D341Med (cell line): Measurements from ENCODE around the gene HSF5.
"Not testable (repeated sequence)": the region's sequence is repeated elsewhere in the genome, so short reads cannot be mapped to it uniquely, and the experiment has no call there.

Source experiments
- DNase-seq: peaks from one replicate; pipeline ENCODE4 v3.0.0; 2012; ENCODE audit warnings: low spot score

HSF5 gene

DNA sequence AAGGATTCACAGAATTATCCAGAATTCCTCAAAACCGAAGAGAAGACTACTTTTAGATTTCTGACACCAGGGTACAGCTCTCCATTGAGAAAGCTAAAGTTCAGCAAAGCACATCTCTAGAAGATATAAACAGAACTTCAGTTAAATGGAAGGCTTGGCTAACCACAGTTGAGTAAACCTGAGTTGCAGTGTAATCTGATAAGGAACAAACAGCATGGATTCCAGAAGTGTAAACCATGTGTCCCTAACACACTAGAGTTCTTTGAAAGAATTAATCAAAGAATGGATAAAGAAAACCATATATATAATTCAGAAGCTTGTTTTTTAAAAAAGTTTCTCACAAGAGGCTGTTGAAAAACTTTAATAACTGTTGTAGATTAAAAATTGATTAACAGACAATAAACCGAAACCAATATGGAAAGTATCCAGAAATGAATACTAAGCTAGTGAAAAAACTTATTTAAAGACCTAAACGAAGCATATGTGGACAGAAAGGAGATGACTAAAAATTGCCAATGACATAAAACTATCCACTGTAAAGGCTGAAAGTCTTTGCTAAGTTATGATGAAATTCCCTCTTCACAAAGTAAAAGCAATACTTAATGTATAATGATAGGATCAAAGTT, 75.1 kb downstream of the HSF5 start:
- no peak for DNase-seq

DNA sequence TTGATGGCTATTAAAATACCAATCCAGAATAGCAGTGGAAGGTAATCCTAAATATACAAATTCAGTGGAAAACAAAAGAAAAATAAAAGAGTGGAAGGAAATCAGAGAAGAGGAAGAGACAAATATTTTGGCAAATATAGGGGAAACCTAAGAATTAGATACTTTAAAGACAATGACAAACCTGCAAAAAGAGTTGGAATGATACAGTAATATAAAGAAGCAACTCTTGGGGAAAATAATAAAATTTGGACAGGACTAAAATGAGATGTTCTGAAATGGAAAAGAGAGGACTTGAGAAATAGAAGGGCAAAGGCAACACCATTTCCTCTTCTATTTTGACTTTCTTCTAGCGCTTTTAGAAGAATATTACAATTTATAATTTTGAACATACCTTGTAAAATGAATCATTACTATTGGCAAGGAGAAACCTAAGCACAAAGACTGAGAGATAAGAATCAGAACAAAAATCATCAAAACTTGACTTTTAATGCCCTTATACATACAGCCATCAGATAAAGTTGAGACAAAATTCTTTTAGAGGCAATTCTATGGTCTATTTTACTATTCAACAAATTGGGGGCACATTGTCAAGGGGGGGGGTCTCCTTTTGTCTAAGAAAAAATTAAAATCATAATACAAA, 76.0 kb downstream of the HSF5 start:
- no peak for DNase-seq

DNA sequence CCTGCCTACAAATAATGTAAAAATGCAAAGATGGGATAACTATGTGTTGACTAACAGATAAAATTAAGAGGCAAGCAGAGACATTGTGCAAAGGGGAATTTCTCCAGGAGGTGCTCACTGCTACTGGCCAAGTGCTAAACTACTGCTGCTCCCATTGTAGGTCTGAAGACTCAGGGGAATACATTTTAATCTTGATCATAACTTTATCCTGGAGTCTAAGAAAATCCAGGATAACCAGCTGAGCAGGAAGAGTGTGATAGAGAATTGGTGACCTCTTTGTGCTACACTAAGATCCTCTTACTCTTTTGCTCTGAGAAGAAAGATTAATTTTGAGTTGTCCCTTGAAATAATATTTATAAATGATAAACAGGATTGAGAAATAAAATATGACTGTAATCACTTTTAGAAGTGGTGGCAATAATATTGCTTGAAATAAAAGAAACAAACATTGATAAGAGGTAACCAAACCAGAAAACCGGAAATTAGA, 76.8 kb downstream of the HSF5 start:
- no peak for DNase-seq

DNA sequence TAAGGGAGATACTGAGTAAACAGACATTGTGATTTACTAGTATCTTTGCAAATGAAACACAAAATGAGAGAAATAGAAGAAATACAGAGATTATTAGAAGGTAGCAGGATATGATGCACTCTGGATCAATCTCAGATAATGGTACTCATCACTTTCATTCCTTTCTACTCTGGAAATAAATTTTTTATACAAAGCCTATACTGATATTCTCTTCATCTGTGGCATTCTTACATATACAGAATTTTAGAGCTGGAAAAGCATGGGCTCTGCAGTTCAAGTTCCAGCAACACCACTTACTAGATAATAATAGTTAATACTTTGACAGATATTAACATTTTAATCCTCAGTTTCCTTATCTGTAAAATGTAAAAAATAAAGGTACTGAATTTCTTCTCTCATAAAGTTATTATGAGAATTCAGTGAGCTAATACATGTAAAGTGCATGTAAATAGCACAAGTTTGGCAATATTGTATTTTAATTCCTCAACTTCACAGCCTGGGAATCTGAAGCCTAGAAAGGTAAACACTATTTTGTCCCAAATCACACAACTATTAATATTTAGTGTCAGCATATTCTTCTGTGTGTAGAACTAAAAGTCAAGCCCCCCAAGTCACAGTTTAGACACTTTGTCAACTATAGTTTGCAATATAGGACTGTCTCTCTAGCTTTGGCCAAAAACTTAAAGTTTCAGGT, 77.3 kb downstream of the HSF5 start:
- DNase-seq: no peak

DNA sequence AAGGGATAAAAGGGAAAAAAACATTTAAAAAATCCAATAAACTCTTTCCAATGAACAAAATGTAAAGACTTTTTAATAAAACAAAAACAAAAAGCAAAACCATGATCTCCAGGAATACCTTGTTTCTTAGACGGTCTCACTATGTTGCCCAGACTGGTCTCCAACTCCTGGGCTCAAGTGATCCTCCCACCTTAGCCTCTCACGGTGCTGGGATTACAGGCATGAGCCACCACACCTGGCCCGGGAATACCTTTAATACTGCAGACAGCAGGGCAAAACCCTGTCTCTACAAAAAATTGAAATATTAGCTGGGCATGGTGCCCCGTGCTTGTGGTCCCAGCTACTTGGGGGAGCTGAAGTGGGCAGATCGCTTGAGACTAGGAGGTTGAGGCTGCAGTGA, 78.8 kb downstream of the HSF5 start:
- DNase-seq: no peak

DNA sequence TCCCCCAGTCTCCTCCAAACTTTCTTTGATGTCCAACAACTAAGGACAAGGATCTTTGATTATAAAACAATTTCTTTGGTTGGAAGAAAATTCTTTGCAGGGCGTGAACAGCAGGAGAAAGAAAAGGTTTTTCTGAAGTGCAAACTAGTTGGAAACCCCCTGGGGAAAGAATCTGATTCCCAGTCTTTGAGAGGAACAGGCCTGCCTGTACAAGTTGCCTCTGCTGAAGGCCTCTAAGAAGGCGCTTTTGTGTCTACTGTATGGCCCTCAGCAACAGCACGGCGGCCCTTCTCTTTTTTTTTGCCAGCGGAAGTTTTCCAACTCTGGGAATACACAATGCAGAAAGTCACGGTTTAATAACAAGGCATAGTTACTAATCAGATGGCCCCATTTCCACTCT, 84.9 kb downstream of the HSF5 start:
- no peak for DNase-seq

DNA sequence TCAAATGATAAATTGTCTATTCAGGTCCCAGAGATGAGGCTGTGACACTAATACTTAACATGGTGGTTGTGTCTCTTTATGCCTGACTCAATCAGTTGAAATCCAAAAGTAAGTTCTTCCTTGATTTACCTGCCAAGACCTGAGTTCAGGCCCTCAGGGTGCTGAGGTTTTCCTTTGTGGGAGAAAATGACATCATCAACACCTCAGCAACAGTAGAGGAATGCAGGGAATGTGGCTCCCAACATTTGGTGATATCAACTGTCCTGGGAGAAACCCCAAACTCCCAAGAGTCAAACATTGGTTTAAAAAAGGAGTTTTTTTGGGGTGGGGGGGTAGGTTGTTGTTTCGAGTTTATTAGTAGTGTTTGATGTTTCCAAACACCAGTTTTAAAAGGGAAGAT, 85.5 kb downstream of the HSF5 start:
- no peak for DNase-seq

DNA sequence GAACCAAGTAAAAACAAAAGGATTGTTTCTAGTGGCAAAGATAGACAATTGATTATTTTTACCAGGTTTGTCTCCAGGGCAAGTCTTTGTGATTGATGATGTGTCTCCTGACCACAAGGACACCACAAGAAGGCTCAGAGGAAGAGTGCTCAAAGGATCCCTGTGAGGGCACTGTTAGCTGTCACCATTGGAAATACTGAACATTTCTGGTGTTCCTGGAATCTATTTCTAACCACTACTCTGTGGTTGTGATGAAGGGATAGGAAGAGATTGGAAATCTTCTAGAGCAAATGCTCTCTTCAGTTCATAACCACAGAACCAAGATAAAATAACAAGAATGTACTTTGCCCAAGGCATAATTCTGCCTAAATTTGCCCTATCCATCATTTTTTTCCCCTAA, 86.2 kb downstream of the HSF5 start:
- no peak for DNase-seq

DNA sequence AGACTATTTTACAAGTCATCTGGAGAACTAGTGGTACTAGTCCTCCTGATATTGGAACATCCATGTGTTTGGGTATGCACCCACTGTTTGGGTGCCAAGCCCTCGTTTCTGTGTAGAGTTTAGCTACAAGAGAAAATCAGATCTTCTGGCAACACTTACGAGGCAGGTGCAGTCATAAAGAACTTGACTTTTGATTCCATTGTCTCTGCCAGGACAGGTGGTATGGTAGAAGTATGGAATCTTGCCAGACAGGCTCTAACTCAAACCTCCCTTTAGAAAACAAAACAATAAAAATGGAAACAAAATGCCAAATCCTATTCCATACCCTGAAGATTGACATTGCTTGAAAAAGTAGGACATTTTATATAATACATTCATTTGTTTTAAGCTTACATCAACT, 86.9 kb downstream of the HSF5 start:
- no peak for DNase-seq

DNA sequence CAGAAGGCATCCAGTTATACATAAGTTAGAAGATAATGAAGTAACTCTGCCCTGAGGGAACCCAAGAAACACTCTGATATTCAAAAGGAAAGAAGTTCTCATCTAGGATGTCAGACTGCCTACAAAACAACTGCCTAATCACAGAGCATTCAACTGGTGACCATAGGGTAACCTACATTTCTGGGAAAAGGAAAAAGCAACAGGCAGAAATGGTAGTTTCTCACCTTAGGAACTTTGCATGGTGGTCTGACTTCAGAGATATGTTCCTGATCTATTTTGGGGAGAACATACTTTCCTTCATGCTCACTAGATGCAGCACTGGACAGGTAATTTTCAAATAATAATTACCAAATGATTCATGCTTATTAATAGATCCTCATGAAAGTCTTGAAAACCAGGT, 87.4 kb downstream of the HSF5 start:
- no peak for DNase-seq

DNA sequence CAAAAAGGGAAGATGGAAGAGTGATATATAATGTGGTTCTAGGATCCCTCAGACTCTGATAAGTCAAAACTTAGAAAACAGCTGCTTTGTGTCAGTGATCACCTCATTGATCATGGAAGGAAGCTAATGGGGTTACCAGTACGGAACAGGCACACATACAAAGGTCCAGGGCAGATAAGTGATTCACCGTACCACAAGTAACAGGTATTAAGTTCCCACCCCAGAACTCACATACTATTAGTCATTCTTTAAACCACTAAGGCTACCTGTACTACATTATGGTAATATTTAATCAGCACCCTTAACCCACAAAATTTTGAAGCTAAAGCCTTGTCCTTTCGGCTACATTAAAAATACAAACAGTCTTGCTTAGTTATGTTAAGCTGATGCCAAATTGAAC, 88.2 kb downstream of the HSF5 start:
- DNase-seq: no peak

DNA sequence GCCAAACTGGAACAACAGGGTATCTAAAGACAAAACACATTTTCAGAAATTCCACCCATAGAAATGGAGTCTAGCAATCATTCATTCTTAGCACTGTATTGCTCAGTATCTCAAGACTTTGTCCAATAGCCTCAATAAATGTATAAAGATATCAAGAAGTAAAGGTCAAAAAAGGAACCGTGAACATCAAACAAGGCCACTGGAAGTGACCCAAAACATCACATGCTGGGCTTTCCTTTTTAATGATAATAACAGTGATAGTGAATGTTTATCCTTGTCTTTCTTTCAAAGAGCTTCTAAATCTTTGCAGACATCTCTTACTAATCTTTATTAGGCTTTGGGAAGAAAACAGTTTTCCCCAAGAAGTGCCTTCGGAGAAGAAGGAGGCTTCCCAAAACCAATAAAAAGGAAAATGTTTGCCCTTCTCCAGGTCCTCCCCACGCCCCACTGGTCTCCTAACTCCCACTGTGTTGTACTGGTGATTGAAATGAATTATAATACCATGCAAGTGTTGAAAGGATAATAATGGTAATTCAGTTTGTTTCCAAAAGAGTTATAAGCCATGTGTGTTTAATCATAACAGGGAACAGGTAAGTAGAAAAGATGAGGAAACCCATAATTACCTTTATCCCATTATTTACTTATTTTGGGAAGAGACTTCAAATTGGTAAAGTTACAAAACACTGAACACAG, 89.5 kb downstream of the HSF5 start:
- no peak for DNase-seq

DNA sequence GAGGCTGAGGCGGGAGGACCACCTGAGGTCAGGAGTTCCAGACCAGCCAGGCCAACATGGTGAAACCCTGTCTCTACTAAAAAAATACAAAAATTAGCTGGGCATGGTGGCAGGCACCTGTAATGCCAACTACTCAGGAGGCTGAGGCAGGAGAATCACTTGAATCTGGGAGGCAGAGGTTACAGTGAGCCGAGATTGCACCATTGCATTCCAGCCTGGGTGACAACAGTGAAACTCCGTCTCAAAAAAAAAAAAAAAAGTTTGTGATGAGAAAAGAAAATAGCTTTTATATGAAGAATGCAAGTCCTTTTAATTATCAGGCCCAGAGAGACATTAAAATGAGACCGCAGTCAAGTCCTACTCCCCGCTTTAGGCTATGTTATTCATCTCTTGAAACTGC, 90.8 kb downstream of the HSF5 start:
- not testable (repeated sequence) for DNase-seq

DNA sequence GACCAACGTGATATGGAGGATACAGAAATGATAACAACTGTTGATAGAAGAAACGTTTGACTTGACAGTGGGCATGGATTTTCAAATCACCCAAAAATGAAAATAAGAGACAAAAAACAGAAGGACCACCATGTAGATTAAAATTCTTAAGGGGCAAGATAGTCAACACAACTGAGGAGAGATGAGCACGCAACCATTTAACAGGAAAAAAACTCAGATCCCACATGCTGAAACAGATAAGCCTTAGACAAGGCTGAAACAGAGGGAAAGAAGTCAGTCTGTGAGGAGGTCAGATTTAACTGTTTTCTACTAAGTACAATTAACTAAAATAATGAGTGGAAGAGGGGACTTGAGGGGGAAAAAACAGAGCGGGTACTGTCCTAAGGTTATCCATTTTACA, 92.0 kb downstream of the HSF5 start:
- no peak for DNase-seq

DNA sequence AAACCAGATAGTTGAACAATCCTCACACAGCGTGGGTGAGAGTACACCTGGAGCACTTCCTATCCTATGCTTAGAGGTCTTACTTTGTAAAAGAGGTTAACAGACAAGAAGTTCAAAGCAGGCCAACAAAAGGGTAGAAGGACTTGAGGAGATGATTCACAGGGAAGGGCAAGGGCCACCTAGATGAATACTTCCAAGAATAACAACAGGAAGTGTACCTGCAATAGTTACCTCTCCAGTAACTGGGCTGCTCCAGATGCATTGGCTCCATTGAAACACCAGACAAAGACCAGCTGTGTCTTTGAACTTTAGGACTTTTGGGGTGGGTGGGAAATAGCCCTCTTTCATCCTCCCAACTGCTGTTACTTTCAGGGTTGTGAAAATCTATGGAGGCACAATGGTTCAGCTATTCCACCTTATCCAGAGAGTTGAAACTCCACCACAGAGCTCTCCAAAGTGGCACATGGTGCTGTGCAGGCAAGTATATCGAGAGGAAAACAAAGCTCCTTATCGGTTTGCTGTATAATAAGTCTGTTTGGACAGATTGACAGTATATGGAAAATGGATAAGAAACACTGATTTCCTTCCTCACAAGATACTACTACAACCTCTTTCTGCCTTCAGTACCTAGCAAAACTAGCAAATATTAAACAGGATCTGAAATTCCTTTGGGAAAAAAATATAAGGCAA, 93.5 kb downstream of the HSF5 start:
- DNase-seq: no peak

DNA sequence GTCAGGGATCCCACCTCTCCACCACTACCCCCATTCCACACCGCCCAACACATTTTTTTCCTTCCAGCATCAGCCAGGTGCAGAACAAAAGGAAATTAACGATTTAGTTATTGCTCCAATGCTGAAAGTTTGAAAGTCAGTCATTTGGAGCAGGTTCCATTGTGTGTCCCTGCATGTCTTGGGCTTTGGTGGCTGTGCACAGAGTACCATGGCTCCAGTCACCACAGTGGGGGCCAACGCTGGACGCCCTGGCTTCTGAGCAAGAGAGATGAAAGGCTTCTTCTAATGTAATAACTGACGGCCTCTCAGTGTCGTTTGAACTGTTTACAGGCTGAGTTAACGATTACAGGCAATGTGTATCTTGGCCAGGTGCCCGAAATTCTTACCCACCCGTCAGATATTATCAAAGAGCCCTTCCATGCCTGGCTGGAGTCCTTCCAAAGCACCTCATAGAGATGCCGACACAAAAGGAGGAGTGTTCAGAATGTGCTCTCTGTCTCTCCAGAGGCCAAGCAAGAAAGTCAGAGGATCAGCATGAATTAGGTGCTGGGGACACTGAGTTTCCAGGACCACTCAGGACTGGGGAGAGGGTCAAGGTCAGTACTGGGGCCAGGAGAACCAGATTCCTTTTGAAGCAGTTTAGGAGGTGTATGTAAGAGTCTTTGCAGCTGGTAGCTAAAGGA, 96.8 kb downstream of the HSF5 start:
- DNase-seq: no peak

DNA sequence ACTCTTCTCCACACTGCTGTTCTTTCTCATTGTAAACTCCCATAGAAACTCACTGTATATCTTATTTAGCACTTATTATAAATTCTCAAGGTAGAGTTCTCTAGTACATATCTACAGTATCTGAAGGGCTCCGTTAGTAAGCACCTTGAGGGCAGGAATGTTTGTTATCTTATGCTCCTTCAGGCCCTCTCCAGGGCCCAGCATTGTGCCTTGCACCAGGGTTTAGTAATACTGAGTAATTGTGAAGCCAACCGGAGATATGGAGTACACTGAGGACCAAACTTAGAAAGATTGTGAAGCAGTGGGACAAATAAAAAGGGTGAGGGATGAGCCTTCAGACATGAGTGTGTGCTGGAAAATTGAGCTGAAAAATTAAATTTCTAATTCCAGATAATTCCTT, 97.3 kb downstream of the HSF5 start:
- no peak for DNase-seq

DNA sequence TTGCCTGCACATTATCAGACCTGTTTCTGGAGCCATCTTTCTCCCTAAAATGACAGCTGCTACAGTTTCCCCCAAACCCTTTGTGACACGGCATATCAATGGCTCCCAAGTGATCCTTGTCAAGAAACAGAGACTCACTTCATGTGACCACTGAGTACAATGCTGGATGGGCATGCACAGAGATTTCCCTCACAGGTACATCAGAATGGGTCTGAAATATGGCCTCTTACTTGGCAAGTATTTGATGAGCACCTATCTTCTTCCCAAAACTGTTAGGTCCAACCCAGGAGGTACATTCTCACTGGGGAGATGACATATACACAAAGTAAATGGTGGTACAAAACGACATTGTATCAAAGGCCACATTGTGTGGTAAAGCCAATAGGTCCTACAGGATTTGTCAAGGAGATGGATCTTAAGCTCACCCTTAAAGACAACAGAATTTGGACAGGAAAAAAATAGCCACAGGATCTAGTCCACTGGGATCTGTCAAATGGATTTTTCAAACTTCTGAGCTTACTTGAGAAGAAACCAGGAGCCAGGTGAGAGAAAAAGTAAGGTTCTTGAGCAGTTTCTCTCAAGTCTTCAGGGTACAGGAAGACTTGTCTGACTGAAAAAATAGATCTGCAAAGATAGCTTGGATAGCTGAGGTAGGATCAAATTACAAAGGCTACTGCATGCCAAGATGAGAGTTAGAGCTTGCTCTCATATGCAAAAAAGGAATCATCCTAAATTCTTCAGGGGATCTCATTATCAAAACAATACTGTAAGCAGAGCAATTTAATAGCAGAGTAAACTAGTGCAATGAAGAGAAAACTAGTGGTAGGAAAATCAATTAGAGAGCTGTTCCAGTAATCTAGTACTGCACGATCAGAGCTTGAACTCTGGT, 99.7 kb downstream of the HSF5 start:
- no peak for DNase-seq

DNA sequence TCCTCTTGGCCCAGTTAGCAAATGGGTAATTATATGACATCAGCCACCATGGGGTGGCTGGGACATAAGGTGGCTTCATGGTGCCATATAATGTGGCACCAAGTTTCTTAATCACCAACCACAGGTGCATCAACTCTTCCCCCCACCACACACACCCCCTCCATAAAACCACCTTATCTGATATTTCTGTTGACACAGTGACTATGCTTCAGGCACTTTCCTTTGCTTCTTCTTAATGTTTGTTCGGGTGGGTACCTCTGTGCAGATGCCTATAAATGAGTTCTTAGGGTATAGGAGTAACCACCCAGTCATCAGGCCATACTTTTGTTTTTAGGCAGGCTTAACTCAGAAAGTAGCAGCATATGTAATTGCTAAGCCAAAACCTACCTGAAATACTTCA, 100.4 kb downstream of the HSF5 start:
- DNase-seq: no peak

DNA sequence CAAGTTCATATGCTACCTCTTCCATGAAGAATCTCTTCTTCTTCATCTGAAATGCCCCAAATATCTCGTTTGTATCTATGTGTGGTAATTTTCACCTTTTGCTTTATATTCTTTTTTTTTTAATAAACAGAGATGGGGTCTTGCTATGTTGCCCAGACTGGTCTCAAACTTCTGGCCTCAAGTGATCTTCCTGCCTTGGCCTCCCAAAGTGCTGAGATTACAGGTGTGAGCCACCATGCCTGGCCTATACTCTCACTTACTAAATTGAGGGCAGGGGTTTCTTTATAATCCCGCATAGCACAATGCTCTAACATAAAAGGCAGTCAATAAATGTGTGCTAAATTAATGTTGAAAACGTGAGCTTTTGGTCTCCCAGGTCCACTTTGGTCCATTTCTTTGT, 101.5 kb downstream of the HSF5 start:
- no peak for DNase-seq
